Activated naive CD4-positive, alpha-beta T cell treated with anti-CD3 and anti-CD28 coated beads, Interleukin-2, amount 10 ng/mL, durations not matched to agents 7 days and 5 days (primary cell): ENCODE results near the gene SNX21.

Experiments used
- CTCF ChIA-PET: fragments of 350-600 bp; sonication (Branson Sonifier 250); formaldehyde crosslinking; loops from one replicate; lab custom pipeline; 2021; ENCODE audit warnings: antibody characterized with exemption; lab: Charles Lee
- DNase-seq: peaks from one replicate; pipeline ENCODE4 v3.0.0-alpha.2; 2020
- H3K27ac Mint-ChIP-seq: one replicate; pipeline ENCODE4 v1.8.0; 2021; ENCODE audit warnings: mild to moderate bottlenecking, moderate library complexity, mixed read lengths
- H3K27me3 Mint-ChIP-seq: one replicate; pipeline ENCODE4 v1.8.0; 2021; ENCODE audit warnings: mild to moderate bottlenecking, mixed read lengths
- H3K36me3 Mint-ChIP-seq: one replicate; pipeline ENCODE4 v1.8.0; 2021; ENCODE audit warnings: mixed read lengths
- H3K4me1 Mint-ChIP-seq: one replicate; pipeline ENCODE4 v1.8.0; 2021; ENCODE audit warnings: mixed read lengths
- H3K4me3 Mint-ChIP-seq: one replicate; pipeline ENCODE4 v1.8.0; 2021; ENCODE audit warnings: mild to moderate bottlenecking, moderate library complexity, mixed read lengths
- H3K9me3 Mint-ChIP-seq: one replicate; pipeline ENCODE4 v1.8.0; 2021; ENCODE audit warnings: mixed read lengths

Gene SNX21

GRCh38 chr20:45888681-45889080 is 55.1 kb downstream of the SNX21 start:
- peaks cover 49% of the 10 kb centered on the region for H3K4me1 Mint-ChIP-seq
- no peaks in the 10 kb centered on the region for H3K9me3 Mint-ChIP-seq
- H3K27me3 Mint-ChIP-seq: peaks cover 14% of the 10 kb centered on the region
- H3K36me3 Mint-ChIP-seq: peaks cover 10% of the 10 kb centered on the region
- H3K4me3 Mint-ChIP-seq: no peak overlapping the region
- no peak for DNase-seq
- CTCF ChIA-PET: interaction anchor here (1.6 kb wide), 1 partner anchor 82 kb away, joined by 4 read pairs; no protein-coding TSS in a partner anchor
- no peak overlapping the region for H3K27ac Mint-ChIP-seq

DNA sequence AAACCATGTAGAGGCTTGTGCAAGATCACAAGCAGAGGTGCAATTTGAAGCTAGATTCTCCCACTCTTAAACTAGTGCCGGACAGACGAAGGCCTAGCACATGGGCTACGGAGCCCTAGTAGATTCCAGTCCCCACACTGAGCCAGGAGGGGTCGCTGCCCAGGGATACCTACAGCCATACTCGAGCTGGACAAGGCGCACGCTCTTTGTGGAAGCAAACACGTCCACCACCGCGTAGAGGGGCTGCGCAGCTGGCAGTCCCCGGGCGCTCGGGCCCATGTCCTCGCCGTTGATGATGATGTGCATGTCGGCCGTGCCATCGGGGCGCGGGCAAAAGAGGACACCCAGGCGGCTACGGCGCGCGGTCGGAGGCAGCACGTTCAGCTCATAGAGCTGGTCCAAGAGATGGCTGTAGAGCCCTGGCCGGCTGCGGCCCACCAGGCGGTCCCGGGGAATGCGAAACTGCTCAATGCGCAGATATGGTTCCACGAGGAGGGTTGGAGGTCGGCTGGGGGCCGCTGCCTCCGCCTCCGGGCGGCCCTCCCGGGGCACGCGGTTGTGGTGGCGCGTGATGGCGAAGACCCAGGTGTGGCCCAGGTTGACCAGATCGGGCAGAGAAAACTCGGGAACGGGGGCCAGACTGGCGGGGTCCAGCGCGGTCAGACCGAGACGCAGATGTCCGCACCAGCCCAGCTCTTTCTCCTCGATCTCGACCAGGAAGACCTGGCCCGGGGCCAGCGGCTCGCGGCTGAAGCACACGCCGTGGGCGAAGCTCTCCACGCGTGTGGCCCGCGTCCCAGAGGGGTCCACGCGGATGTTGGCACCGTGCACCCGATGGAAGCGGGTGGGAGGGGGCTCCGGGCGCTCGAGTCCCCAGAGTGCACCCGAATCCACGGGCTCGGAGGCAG is 56.7 kb downstream of the SNX21 start:
- H3K4me3 Mint-ChIP-seq: peak overlapping the region; percentile 91

GRCh38 chr20:45890985-45891983 is 57.7 kb downstream of the SNX21 start, which contains the start of the genes CTSA and NEURL2:
Gene CTSA (plus strand): TSS chr20:45891335. CDS start chr20:45891569, 234 bp downstream.
Gene NEURL2 (minus strand): TSS chr20:45891208. CDS start chr20:45890991, 217 bp downstream.
- peaks cover 14% of the 10 kb centered on the region for H3K27me3 Mint-ChIP-seq
- DNase-seq: peak; percentile 93
- H3K4me3 Mint-ChIP-seq: peak within 1 kb of the TSS; percentile 91
- H3K4me1 Mint-ChIP-seq: peaks cover 35% of the 10 kb centered on the region
- H3K27ac Mint-ChIP-seq: peak within 1 kb of the TSS; percentile 89
- peaks cover 6% of the 10 kb centered on the region for H3K36me3 Mint-ChIP-seq
- no peaks in the 10 kb centered on the region for H3K9me3 Mint-ChIP-seq
- CTCF ChIA-PET: interaction anchor here (1.0 to 1.5 kb wide), 5 partner anchors 10 to 49 kb away, joined by 3 to 8 read pairs (median 3); partner anchors contain the start of gene ZSWIM1

More for the DNA sequence above, 56.7 kb downstream of the SNX21 start:
- Mint-ChIP-seq H3K4me1 (peaks cover 39% of the 10 kb centered on the region), H3K27me3 (peaks cover 14% of the 10 kb centered on the region), H3K9me3 (no peaks in the 10 kb centered on the region), H3K36me3 (peaks cover 3% of the 10 kb centered on the region), H3K27ac (peak overlapping the region; percentile 89)
- CTCF ChIA-PET: interaction anchor here (0.9 to 1.6 kb wide), 11 partner anchors 9 to 91 kb away, joined by 3 to 8 read pairs (median 3); partner anchors contain the start of gene ZSWIM1
- DNase-seq: peak; percentile 64

- H3K4me3 Mint-ChIP-seq: peak overlapping the region; percentile 91
- CTCF ChIA-PET: interaction anchor here (1.2 to 1.4 kb wide), 2 partner anchors 69 to 93 kb away, joined by 3 to 6 read pairs; no protein-coding TSS in a partner anchor
- H3K36me3 Mint-ChIP-seq: peaks cover 6% of the 10 kb centered on the region
Observed at GRCh38 chr20:45892049-45892825, 58.6 kb downstream of the SNX21 start.

More at GRCh38 chr20:45892049-45892825, 58.6 kb downstream of the SNX21 start:
- H3K4me1 Mint-ChIP-seq: peaks cover 35% of the 10 kb centered on the region
- no peak for DNase-seq
- H3K27ac Mint-ChIP-seq: peak overlapping the region; percentile 58
- H3K27me3 Mint-ChIP-seq: peaks cover 14% of the 10 kb centered on the region
- H3K9me3 Mint-ChIP-seq: no peaks in the 10 kb centered on the region
